Peyer's patch (tissue), 4 donors: ENCODE measurements around the gene UFL1. TPM values are rescaled to one million over a fixed set of nuclear protein-coding genes. Genes with fewer than 3 reads are reported as not detected.
"Not testable (repeated sequence)": the region's sequence is repeated elsewhere in the genome, so short reads cannot be mapped to it uniquely, and the experiment has no call there.

Experiments used
- DNase-seq, 3 donors: peaks; one replicate each; pipeline ENCODE4 v3.0.0-alpha.2; 2017 to 2019
- H3K27ac ChIP-seq, 4 donors: fragments of 200-600 bp; sonication (generic); one replicate each; pipeline ENCODE4 v1.5.1; 2016 to 2019
- H3K27me3 ChIP-seq, 2 donors: fragments of 200-600 bp; sonication (generic); one replicate each; pipeline ENCODE4 v1.5.1; 2019
- H3K36me3 ChIP-seq, 3 donors: fragments of 200-600 bp; sonication (generic); one replicate each; pipeline ENCODE4 v1.5.1; 2016 to 2019
- H3K4me1 ChIP-seq, 4 donors: fragments of 200-600 bp; sonication (generic); one replicate each; pipeline ENCODE4 v1.5.1; 2016 to 2019
- H3K4me3 ChIP-seq, 4 donors: fragments of 200-600 bp; sonication (generic); 1 replicate in 3 of 4; 2 replicates in 1 of 4; pipeline ENCODE4 v1.5.1; 2016 to 2019; ENCODE audit warnings: mild to moderate bottlenecking in 1 of 4
- H3K9me3 ChIP-seq, 4 donors: fragments of 200-600 bp; sonication (generic); one replicate each; pipeline ENCODE4 v1.5.1; 2016 to 2019; ENCODE audit warnings: mild to moderate bottlenecking in 1 of 4
- CTCF ChIP-seq, 6 experiments: fragments of 450-650 bp in 4 of 6; fragments of 200-600 bp in 2 of 6; sonication (generic) in 1 of 6; IDR thresholded peaks; one replicate each; pipeline ENCODE4 v1.5.1; 2017 to 2019; ENCODE audit warnings: antibody characterized with exemption in 6 of 6, mild to moderate bottlenecking in 3 of 6, moderate library complexity in 1 of 6
- POLR2A ChIP-seq, 2 donors: fragments of 450-650 bp; IDR thresholded peaks; one replicate each; pipeline ENCODE4 v1.5.1; 2017; ENCODE audit warnings: antibody characterized with exemption in 2 of 2, mild to moderate bottlenecking in 2 of 2, moderate library complexity in 2 of 2
- total RNA-seq, 4 donors: library from RNA; depleted of rRNA; stranded (reverse); fragments of >200 nt; gene quantifications; one replicate each; pipeline ENCODE4 v1.1.0, GENCODE V29; 2016

UFL1 gene
- total RNA-seq, 4 donors from 2014 or later, result 15.7 to 26.3 (median 21.3) TPM

DNA sequence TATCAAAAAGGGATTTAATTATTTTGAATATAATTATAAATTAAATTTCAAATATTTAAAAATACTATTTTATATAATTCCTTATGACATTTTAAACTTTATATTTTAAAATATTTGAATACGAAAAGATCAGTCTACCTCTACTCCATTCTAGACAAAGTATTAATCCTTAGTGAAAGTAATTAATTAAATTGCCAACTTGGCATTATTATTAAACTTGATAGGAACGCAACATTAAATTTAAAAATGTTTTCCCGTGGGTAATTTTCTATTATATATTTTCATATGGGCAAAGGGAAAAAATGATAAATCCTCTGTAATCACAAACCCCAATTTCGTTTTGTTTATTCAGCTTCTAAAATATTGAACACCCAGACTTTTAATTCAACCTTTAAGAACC is 33.0 kb downstream of the UFL1 start:
- Histone ChIP-seq H3K4me1 (no peaks in the 10 kb centered on the region), H3K27ac (no peak overlapping the region), H3K36me3 (peaks cover 0 to 52% (median 10%) of the 10 kb centered on the region in 3 donors), H3K4me3 (no peak overlapping the region), H3K9me3 (no peaks in the 10 kb centered on the region), H3K27me3 (no peaks in the 10 kb centered on the region)
- no peak for DNase-seq
- TF ChIP-seq CTCF (IDR thresholded peaks at IDR 0.05) (no peak), POLR2A (IDR thresholded peaks at IDR 0.05) (no peak)

GRCh38 chr6:96559740-96560139 is 38.1 kb downstream of the UFL1 start:
- not testable (repeated sequence) for DNase-seq, H3K9me3 ChIP-seq

GRCh38 chr6:96562886-96563285 is 41.3 kb downstream of the UFL1 start, which contains the start of gene FHL5:
Gene FHL5 (plus strand): TSS chr6:96563128. CDS start chr6:96603614, 40,486 bp downstream.
- DNase-seq, result no peak
- Histone ChIP-seq H3K4me1 (no peaks in the 10 kb centered on the region), H3K9me3 (no peaks in the 10 kb centered on the region), H3K4me3 (no peak within 1 kb of the TSS), H3K36me3 (no peaks in the 10 kb centered on the region), H3K27me3 (no peaks in the 10 kb centered on the region), H3K27ac (no peak within 1 kb of the TSS)
- TF ChIP-seq POLR2A (IDR thresholded peaks at IDR 0.05), result no peak
- TF ChIP-seq CTCF (IDR thresholded peaks at IDR 0.05), result no peak

More at GRCh38 chr6:96559740-96560139, 38.1 kb downstream of the UFL1 start:
- H3K27me3 ChIP-seq, H3K27ac ChIP-seq, H3K4me1 ChIP-seq, H3K4me3 ChIP-seq: not testable (repeated sequence)
- peaks cover 0 to 11% (median 0%) of the 10 kb centered on the region in 3 donors for H3K36me3 ChIP-seq

GRCh38 chr6:96563853-96564252 is 42.2 kb downstream of the UFL1 start:
- H3K4me1 ChIP-seq, result no peaks in the 10 kb centered on the region
- H3K36me3 ChIP-seq, result no peaks in the 10 kb centered on the region
- H3K27me3 ChIP-seq, result no peaks in the 10 kb centered on the region
- no peak overlapping the region for H3K4me3 ChIP-seq
- no peak overlapping the region for H3K27ac ChIP-seq
- no peak for DNase-seq
- H3K9me3 ChIP-seq, result no peaks in the 10 kb centered on the region
- TF ChIP-seq CTCF (IDR thresholded peaks at IDR 0.05) (no peak), POLR2A (IDR thresholded peaks at IDR 0.05) (no peak)

DNA sequence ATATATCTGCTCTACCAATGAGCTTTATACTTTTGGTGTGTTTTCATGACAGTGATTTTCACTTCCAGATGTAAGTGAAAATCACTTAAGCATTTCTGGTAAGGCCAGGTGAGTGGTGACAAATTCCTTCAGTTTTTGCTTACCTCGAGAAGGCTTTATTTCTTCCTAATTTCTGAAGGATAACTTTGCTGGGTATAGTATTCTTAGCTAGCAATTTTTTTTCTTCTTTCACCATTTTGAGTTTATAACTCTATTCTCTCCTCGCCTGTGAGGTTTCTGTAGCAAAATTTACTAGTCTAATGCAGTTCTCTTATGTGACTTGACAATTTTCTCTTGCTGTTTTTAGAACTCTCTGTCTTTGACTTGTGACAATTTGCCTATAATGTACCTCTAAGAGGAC is 48.4 kb downstream of the UFL1 start:
- H3K4me1 ChIP-seq, result no peaks in the 10 kb centered on the region
- TF ChIP-seq POLR2A (IDR thresholded peaks at IDR 0.05) (no peak), CTCF (IDR thresholded peaks at IDR 0.05) (no peak)

GRCh38 chr6:96571551-96571950 is 49.9 kb downstream of the UFL1 start:
- Histone ChIP-seq H3K36me3 (no peaks in the 10 kb centered on the region), H3K27me3 (peaks cover 0 to 6% of the 10 kb centered on the region in 2 donors), H3K9me3 (no peaks in the 10 kb centered on the region), H3K27ac (no peak overlapping the region), H3K4me1 (no peaks in the 10 kb centered on the region), H3K4me3 (no peak overlapping the region)
- TF ChIP-seq CTCF (IDR thresholded peaks at IDR 0.05), result no peak
- no peak for DNase-seq

More for the DNA sequence above, 48.4 kb downstream of the UFL1 start:
- Histone ChIP-seq H3K9me3 (no peaks in the 10 kb centered on the region), H3K27me3 (no peaks in the 10 kb centered on the region), H3K4me3 (no peak overlapping the region), H3K36me3 (no peaks in the 10 kb centered on the region), H3K27ac (no peak overlapping the region)
- no peak for DNase-seq
